Stimulated activated CD4-positive, alpha-beta T cell treated with anti-CD3 and anti-CD28 coated beads, Interleukin-1b, Interleukin-23, amount 100 ng/mL, for 1 hour (primary cell): ENCODE data around the gene ATP13A5.

Experiments
- DNase-seq, 2 donors: peaks; one replicate each; pipeline ENCODE4 v3.0.0-alpha.2; 2020; ENCODE audit warnings: low read depth in 2 of 2

ATP13A5 gene

DNA sequence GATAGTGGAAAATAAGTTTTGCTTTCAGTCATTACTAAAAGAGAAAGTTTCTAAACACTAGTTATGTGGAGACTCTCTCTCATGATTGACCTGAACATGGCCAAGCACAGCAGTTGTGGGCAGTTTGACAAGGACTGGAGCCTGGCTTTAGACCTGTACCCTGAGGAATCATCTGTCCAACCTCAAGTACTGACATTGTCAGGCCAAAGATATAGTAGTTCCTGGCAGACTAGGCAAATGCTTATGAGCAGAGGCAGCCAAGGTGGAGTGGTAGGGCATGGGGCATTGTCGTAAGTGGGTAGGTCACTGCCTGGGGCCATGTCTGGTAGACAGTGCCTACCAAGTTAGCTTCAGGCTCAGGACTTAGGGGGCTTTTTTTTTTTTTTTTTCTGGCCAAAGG lies 116.6 kb downstream of the ATP13A5 start:
- DNase-seq, result no peak

DNA sequence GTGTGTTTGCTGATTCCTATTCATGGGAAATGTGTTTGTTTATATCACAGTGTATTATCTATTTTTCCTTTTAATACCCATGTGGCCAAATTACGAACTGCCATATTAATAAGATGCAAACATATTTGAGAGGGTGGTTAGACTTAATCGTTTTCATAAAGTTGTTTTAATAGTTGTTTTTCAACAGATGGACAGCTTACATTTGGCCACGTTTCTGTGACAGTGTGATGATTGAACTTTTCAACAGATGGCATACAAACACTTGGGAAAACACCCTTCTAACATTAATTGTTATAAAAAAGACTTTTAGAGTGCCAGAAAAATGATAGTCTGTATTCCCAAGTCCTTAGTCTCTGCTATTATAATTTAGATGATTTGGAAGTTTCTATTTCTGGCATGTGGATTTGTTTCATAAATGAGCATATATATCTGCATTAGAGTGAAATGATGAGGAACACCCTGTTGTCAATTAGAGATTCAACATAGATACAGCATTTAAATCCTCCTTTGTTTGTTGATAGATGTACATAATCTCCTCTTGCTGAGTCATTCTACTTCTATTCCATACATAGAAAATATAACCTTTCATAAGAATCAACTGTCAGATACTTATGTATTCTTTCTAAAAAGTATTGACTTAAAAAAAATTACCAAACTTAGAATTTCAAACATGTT lies 124.4 kb downstream of the ATP13A5 start:
- no peak for DNase-seq

DNA sequence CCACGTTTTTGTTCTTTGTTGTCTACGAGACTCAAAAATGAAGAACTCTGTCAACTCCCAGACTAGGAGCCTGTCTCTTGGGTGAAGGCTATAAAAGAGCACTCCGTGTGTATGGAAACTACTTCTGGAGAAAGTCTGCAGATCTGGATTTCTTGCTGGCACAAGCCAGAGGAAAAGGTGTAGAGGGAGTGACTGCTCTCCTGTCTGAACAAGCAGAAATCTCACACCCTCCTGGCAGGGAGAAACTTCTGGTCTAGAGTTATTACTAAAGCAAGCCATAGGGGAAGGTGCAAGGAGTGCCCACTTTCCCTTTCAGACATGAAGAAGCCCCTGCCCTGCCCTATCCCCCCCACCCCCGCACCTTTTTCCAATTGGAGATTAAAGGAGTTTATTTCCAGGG lies 128.1 kb downstream of the ATP13A5 start:
- DNase-seq, result no peak

DNA sequence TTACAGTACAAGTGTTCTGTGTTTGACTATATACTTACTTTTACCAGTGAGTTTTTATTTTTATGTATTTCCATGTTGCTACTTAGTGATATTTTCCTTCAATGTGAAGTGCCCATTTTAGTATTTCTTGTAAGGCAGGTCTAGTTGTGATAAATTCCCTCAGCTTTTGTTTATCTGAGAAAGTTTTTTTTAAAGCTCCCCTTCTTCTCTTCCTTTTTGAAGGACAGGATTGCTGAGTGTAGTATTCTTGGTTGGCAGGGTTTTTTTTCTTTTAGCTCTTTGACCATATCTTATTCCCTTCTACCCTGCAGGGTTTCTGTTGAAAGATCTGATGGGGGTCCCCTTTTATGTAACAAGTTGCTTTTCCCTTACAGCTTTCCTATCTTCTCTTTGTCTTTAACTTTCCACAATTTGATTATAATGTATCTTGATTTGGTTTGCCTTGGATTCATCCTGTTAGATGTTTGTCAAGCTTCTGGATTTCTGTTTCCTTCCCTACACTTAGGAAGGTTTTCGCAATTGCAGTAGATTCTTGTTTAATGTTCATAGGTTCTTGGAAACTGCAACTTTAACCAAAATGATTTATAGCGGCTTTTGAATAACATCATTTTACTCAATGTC lies 129.6 kb downstream of the ATP13A5 start:
- DNase-seq, result no peak

DNA sequence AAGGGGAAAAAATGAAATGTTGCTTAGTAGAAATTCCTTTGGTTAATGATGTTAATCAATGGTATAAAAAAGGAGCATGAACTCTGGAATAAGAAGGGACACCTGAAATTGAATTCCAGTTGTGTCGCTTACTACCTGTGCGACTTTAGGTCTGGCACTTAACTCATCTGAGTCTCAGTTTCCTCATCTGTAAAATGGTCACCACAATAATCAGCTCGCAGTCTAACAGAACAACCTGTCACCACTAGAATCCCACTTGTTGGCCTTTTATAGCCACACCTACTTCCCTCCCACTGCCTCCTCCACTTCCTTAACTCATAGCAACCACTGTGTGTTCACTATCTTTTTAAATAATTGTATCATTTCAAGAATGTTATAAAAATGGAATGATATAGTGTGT lies 135.0 kb downstream of the ATP13A5 start:
- DNase-seq, result no peak

DNA sequence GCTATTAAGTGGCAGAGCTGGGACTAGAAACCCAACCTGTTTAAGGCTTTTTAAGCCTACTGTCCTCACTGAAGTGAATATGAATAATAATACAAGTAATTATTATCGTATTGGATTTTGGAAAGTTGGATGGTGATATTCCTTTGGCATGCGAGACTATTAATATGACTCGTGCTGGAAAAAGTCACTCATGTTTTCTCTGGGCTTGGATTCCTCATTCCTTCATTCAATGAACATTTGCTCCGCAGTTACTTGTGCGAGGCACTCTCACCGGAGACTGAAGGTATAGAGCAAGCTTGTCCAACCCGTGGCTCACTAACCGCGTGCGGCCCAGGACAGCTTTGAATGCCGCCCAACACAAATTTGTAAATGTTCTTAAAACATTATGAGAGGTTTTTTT lies 136.8 kb downstream of the ATP13A5 start:
- DNase-seq, result no peak

GRCh38 chr3:193240850-193241706 lies 137.5 kb downstream of the ATP13A5 start, which contains the start of gene PLAAT1:
PLAAT1 (plus strand) TSS chr3:193241222; CDS start chr3:193255651, 14,429 bp downstream.
- DNase-seq, result no peak

- no peak for DNase-seq
Observed at GRCh38 chr3:193240436-193240849, 138.1 kb downstream of the ATP13A5 start.

GRCh38 chr3:193237030-193237429 lies 141.5 kb downstream of the ATP13A5 start:
- DNase-seq, result no peak

DNA sequence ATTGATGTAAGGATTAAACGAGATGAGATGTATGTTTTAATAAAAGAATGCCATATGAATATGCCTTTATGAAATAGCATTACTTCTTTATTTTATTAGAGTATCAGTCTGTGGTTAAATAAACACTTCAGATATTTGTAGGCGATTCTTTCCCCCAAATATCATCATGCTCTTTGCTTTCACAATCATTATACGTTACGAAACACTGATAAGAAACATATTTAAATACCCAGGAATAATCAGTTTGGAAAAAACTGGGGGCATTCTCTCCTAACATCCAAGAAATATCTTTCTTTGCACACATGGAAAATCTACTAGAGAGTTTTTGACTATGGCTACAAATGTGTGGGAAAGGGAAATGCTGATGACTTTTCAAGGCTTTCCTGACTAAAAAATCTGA lies 142.0 kb downstream of the ATP13A5 start:
- no peak for DNase-seq

GRCh38 chr3:193231201-193231600 lies 147.4 kb downstream of the ATP13A5 start:
- DNase-seq, result no peak

- DNase-seq, result no peak
Observed at GRCh38 chr3:193230610-193231009, 147.9 kb downstream of the ATP13A5 start.

DNA sequence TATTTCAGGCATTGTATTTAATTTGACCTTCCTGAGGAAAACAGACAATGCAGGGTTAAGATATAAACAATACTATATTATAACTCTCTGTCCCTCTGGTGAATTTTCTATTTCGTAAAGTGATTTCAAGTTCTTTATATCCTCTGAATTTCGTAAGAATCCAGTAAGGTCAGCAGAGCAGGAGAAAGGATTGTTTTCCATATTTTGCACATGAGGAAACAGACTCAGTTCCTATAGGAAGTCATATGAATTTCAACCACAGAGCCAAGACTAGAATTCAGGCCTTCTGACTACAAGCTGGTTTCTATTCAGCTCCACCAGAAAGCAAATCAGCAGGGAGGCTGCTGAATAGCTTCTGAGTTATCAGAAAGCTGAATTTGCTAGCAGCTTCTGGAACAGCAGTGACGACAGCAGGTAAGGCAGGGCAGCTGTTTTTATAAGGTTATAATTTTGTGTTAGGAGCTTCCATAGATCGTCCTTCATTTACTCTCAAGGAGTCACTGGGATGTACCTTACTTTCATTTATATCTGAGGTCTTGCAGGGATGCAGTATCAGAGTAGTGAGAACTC lies 148.6 kb downstream of the ATP13A5 start:
- DNase-seq, result no peak

GRCh38 chr3:193228206-193228605 lies 150.3 kb downstream of the ATP13A5 start:
- DNase-seq, result no peak

- DNase-seq, result no peak
Observed at GRCh38 chr3:193225302-193226125, 153.0 kb downstream of the ATP13A5 start.
